ENCODE results near the gene SPINT3.

GRCh38 chr20:45548410-45548809 lies 33.0 kb upstream of the SPINT3 start:
- no peak for TF ChIP-seq CTCF (IDR thresholded peaks at IDR 0.05; ENCODE audit: insufficient read depth, low read length)
- TF ChIP-seq POLR2AphosphoS5 (IDR thresholded peaks at IDR 0.05; ENCODE audit: low read depth), result no peak
- TF ChIP-seq GABPA (IDR thresholded peaks at IDR 0.05; ENCODE audit: low read depth), result no peak
- TF ChIP-seq, protein P1, sequence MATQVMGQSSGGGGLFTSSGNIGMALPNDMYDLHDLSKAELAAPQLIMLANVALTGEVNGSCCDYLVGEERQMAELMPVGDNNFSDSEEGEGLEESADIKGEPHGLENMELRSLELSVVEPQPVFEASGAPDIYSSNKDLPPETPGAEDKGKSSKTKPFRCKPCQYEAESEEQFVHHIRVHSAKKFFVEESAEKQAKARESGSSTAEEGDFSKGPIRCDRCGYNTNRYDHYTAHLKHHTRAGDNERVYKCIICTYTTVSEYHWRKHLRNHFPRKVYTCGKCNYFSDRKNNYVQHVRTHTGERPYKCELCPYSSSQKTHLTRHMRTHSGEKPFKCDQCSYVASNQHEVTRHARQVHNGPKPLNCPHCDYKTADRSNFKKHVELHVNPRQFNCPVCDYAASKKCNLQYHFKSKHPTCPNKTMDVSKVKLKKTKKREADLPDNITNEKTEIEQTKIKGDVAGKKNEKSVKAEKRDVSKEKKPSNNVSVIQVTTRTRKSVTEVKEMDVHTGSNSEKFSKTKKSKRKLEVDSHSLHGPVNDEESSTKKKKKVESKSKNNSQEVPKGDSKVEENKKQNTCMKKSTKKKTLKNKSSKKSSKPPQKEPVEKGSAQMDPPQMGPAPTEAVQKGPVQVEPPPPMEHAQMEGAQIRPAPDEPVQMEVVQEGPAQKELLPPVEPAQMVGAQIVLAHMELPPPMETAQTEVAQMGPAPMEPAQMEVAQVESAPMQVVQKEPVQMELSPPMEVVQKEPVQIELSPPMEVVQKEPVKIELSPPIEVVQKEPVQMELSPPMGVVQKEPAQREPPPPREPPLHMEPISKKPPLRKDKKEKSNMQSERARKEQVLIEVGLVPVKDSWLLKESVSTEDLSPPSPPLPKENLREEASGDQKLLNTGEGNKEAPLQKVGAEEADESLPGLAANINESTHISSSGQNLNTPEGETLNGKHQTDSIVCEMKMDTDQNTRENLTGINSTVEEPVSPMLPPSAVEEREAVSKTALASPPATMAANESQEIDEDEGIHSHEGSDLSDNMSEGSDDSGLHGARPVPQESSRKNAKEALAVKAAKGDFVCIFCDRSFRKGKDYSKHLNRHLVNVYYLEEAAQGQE (IDR thresholded peaks at IDR 0.05; ENCODE audit: insufficient replicate concordance, low read depth), result no peak
